Activated CD8-positive, alpha-beta memory T cell treated with anti-CD3 and anti-CD28 coated beads, Interleukin-2, amount 50 U/mL, for 48 hours (primary cell): ENCODE measurements around the gene TYK2.
"Not testable (repeated sequence)": the region's sequence is repeated elsewhere in the genome, so short reads cannot be mapped to it uniquely, and the experiment has no call there.

Source experiments
- DNase-seq: peaks from one replicate; pipeline ENCODE4 v3.0.0-alpha.2; 2020

Gene TYK2

DNA sequence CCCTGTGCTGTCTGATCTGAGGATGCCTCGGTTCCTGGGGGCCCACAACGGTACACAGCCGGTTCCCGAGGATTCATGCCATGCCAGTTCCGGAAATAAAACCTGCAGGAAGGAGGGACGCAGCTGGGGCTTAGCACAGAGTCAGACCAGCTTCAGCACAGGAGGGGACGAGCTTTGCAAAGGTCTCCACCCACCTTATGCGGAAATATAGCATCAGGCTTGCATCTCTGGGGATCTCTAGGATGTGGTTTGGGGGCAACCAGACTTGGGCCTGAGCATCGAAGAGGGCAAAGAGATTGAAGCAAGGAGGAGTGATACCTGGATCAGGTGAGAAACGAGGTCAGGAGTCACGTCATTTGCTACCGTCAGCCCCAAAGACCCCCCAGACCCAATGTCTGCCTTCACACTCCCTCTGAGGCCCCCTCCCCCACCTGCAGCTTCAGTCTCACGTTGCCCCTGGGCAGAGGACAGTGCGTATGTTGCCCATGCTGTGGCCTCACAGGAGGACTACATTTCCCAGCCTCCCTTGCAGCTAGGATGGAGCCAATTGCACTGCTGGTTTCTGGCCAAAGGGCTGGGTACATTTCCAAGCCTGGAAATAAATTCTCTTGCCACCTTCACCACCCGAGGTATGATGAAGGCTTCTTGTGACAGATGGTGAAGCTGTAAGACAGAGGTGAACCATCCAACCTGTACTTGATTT lies 12.1 kb downstream of the TYK2 start:
- DNase-seq: no peak

DNA sequence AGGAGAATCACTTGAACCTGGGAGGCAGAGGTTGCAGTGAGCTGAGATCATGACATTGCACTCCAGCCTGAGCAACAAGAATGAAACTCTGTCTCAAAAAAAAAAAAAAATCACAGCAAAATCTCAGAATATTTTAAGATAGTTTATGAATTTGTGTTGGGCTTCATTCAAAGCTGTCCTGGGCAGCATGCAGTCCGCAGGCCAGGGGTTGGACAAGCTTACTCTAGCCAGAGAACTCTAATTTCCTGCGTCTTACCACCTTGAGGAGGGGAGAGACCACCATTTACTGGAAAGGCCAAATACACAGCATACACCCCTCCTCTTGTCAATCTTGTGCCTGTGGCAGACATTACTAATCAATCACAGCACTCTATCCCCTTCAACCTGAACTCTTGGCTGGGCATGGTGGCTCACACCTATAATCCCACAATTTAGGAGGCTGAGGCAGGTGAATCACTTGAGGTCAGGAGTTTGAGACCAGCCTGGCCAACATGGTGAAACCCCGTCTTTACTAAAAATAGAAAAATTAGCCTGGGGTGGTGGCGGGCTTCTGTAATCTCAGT lies 13.3 kb downstream of the TYK2 start:
- not testable (repeated sequence) for DNase-seq

DNA sequence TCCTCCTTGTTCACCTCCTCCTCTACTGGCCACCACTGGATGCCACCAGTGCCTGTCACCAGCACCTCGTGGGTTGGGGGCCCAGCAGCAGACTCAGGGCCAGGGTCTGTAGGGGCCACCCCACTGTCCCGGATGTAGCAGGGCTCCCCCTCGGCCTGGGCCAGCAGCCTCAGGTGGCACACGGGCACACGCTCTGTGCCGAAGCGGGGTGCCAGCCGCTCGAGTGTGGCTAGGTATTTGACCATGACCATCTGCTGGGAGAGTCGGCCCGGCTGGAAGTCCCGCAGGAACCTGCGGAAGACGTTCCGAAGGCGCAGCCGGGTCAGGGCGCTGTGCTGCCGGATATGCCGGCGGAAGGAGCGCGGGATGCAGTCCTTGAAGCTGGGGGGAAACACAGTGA lies 14.9 kb downstream of the TYK2 start:
- DNase-seq: no peak

DNA sequence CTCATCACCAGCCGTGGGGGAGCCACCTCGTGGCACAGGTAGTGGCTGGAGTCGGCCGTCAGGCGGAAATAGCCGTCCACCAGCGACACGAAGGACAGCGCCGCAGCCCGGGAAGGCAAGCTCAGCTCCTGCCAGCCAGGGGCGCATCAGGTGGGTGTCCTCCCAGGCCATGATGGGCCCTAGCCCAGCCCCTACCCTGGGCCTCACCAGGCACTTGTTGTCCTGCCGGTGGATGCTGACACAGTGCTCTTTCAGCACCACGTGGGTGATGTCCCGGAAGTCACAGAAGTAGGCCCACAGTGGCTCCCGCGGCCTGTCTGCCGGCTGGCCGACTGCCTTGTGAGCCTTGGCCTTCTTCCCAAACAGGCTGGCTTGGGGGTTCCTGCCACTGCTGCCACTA lies 15.7 kb downstream of the TYK2 start:
- no peak for DNase-seq

GRCh38 chr19:10363789-10364281 lies 16.5 kb downstream of the TYK2 start:
- DNase-seq: no peak

DNA sequence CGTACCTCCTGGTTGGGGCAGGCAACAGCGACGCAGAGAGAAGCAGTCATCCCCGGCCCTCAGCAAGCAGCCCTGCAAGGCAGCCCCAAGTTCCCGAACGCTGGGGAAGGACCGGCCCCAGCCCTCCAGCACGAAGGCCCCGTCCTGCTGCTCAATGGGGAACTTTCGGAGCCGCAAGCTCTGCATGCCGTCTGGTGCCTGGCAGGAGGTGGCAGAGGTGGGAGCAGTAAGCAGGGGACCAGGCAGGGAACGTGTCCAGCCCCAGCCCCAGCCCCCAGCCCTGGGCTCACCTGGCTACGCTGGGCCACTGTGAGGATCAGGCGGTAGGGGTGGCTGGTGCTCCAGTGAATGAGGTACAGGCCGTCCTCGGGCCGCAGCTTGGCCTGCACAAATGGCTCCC lies 18.1 kb downstream of the TYK2 start:
- DNase-seq: no peak

DNA sequence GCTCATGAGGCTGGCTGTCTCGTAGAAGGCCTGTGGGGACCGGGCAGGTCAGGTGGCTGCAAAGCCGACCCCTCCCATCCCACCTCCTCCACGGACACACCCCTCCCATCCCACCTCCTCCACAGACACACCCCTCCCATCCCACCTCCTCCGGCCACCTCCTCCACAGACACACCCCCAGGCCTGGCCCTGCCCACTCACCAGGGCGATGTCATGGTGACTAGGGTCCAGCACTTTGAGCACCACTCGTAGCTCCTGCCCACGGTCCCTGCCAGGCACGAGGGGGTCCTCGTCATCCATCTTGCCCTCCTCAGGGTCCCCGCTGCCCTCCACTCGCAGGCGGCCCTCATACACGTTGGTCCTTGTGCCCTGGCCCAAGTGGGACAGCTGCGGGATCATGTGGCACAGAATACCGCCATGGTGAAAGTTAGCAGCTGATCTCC lies 18.8 kb downstream of the TYK2 start:
- DNase-seq: no peak

DNA sequence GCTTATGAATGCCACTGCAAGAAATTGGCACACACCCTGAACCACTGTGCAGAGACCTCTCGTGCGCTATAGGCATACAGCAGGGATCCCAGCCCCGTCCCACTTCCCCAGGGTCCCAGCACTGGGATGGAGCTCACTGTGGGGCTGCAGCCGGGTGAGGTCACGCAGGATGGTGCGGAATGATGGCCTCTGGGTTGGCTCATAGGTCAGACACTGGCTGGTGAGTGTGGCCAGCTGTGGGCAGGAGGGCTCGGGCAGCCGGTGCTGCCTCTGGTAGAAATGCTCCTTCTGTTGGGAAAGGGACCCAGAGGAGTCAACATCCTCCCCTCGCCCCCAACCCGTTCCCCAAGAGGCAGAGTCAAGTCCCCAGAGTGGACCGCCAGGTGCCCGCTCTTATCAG lies 23.9 kb downstream of the TYK2 start:
- no peak for DNase-seq

DNA sequence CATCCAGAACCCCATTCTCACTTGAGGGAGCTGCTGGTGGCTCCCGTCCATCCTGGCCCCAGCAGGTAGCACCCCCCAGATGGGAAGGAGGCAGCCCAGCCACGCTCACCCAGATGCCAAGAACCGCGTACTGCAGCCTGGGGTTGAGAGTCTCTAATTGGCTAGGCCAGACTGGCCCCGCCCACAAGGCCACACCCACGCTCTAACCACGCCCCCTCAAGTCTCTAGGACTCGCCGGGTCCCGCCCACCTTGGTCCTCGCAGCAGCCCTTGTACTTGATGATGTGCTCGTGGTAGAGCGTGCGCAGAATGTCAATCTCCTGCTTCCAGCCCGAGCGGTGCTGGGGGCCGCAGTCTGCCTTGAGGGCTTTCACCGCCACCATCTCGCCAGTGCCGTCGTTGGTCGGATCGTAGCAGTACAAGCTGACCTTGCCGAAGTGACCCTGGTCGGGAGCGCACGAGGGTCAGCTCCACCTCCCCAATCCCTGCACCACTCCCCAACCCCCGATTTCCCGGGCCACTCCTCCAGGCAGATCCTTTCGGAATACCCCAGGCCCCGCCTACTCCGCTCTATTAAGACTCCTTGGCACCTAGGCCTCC lies 26.5 kb downstream of the TYK2 start:
- peak; percentile 80 for DNase-seq

DNA sequence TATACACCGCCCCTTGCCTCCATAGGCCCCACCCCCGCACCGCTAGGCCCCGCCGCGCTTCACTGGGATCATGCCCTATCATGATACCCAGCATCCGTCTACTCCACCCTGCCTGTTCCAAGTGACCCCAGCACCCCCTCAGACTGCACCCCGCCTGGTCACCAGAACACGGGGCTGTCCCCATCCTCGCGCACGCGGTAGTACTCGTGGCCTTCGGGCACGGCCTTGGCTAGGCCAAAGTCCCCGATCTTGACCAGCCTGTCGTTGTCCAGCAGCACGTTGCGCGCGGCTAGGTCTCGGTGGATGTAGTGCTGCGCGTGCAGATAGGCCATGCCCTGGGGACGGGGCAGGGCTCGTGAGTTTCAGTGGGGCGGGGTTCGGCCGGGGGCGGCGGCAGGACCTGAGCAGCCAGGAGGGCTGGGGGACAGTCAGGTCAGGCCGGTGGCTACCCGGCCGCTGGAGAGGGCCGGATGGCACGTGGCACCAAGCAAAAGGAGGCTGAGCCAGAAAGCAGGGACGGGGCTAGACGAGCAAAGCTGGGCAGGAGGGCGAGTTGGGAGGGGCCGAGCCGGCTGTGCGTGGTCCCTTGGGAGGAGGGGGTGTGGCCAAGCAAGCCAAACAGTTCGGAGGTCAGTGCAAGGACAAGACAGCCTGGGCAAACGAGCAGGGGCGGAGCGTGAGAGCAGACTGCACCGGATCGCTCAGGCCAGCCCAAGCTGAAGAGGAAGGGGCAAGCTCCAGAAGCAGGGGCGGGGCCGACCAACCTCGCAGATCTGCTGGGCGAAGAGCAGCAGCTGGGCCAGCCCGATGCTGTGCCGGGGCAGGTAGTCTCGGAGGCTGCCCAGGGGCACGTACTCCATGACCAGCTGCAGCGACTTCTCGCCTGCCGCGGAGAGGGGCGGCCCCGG lies 27.4 kb downstream of the TYK2 start:
- no peak for DNase-seq

GRCh38 chr19:10346509-10346908 lies 33.9 kb downstream of the TYK2 start:
- no peak for DNase-seq

DNA sequence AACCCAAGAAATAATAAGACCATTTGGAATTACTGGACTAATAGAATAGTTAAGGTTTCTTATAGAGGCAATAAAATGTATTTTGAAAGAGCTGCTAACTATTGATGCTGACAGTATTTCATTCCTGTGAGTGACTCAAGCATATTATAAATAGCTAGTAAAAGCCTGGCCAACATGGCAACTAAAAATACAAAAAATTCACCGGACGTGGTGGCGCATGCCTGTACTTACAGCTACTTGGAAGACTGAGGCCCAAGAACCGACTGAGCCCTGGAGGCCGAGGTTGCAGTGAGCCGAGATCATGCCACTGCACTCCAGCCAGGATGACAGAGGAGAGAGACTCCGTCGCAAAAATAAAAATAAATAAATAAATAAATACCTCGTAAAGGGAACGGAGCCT lies 35.6 kb downstream of the TYK2 start:
- no peak for DNase-seq

DNA sequence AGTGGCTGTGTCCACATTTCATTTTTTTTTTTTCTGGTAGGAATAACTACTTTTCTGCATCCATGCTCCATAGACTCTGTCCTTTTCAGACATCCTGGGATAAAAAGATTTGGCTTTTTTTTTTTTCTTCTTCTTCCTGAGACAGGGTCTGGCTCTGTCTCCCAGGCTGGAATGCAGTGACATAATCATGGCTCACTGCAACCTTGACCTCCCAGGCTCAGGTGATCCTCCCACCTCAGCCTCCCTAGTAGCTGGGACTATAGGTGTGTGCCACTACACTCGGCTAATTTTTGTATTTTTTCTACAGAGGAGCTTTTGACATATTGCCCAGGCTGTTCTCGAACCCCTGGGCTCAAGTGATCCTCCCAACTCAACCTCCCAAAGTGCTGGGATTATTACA lies 36.9 kb downstream of the TYK2 start:
- DNase-seq: no peak

GRCh38 chr19:10339977-10340376 lies 40.4 kb downstream of the TYK2 start:
- no peak for DNase-seq

DNA sequence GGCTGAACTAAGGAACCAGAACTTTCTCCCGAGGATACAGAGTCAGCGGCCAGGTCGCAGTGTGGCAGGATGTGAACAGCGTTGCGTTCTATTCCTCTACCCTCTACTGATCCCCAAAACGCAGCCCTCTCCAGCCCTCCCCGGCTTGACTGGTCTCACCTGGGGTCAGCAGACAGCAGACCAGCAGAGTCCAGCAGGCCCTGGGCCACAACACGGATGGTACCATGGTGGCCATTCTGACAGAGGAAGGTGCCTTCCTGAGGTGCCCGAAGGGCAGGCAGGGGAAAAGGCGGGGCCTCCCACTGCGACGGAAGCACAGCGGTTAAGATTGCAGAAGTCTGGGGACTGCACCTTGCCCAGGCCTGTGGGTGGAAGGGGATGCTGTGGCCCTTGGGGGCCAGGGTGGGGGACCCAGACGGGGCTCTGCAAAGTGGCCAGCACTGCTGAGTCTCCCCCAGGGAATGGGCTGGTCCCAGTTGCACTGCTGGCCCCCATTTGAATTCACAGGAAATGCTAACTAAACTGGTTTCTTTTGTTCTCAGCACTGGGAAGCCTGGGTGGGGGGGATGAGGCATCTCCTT lies 40.9 kb downstream of the TYK2 start, which contains the start of gene ICAM3:
Gene ICAM3, minus strand, starts transcription at position 245 of the 581 bp plus-strand sequence. Its CDS starts 10 bp downstream, at position 235.
- DNase-seq: peak; percentile 85

GRCh38 chr19:10338940-10339339 lies 41.4 kb downstream of the TYK2 start:
- no peak for DNase-seq

DNA sequence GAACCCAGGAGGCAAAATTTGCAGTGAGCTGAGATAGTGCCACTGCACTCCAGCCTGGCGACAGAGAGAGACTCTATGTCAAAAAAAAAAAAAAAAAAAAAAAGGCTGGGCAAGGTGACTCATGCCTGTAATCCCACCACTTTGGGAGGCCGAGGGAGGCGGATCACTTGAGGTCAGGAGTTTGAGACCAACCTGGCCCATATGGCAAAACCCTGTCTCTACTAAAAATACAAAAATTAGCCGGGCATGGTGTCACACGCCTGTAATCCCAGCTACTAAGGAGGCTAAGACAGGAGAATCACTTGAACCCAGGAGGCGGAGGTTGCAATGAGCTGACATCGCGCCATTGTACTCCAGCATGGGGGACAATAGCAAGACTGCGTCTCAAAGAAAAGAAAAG lies 43.6 kb downstream of the TYK2 start:
- DNase-seq: not testable (repeated sequence)

DNA sequence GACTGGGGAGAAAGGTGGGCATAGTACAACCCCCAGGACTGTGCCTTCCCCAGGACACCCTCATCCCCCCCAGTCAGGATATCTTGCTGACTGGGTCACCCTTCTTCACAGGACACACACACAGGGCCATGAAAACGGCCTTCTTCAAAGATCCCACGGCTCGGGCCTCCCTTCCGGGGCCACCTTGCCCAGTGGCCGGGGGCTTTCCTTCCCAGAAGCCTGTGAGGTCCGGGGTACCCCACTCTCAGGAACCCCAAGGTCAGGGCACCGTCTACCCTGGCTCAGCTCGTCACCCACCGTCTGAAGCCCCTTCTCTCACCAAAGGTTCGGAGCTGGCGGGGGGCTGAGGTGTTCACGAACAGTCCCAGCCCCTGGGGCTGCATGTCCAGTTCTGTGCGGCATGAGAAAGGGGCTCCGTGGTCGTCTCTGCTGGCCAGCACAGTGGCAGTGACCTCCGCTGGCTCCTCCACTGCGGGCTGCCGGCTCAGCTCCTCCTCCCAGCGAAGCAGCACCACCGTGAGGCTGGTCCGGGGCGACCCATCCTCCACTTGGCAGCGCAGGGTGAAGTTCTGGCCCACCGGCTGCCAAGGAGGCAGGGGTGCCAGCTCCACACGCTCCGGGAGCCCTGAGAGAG lies 44.9 kb downstream of the TYK2 start:
- no peak for DNase-seq

GRCh38 chr19:10334588-10335351 lies 45.6 kb downstream of the TYK2 start:
- peak; percentile 87 for DNase-seq

- DNase-seq: no peak
Measured at GRCh38 chr19:10333758-10334587, 46.4 kb downstream of the TYK2 start.
